Activated T-helper 1 cell treated with anti-CD3 and anti-CD28 coated beads, Interleukin-12 subunit alpha, Interleukin-12 subunit beta, Interleukin-2, Interleukin-4 antibody, amounts not matched to agents 30 ng/mL and 10 ng/mL and 1 ng/mL, durations not matched to agents 14 hours and 24 hours and 36 hours (primary cell): ENCODE results near the gene MLXIPL. TPM values are rescaled to one million over a fixed set of nuclear protein-coding genes. Genes with fewer than 3 reads are reported as not detected.
"Not testable (repeated sequence)": the region's sequence is repeated elsewhere in the genome, so short reads cannot be mapped to it uniquely, and the experiment has no call there.

ENCODE experiments used
- DNase-seq: peaks from one replicate; pipeline ENCODE4 v3.0.0; 2021; ENCODE audit warnings: low spot score
- H3K27ac Mint-ChIP-seq: one replicate; pipeline ENCODE4 v1.8.0; 2021; ENCODE audit warnings: mild to moderate bottlenecking, mixed read lengths
- H3K27me3 Mint-ChIP-seq: one replicate; pipeline ENCODE4 v1.8.0; 2022; ENCODE audit warnings: mild to moderate bottlenecking, moderate library complexity, mixed read lengths; ENCODE audit not compliant: insufficient read depth
- H3K36me3 Mint-ChIP-seq: one replicate; pipeline ENCODE4 v1.8.0; 2021; ENCODE audit warnings: low read depth, mixed read lengths
- H3K4me1 Mint-ChIP-seq: one replicate; pipeline ENCODE4 v1.8.0; 2021; ENCODE audit warnings: low read depth, mixed read lengths
- H3K4me3 Mint-ChIP-seq: one replicate; pipeline ENCODE4 v1.8.0; 2021; ENCODE audit warnings: mild to moderate bottlenecking, moderate library complexity, mixed read lengths
- H3K9me3 Mint-ChIP-seq: one replicate; pipeline ENCODE4 v1.8.0; 2021; ENCODE audit warnings: mixed read lengths
- intact Hi-C: fragments of 100-400 bp; cut with micrococcal nuclease; formaldehyde crosslinking; loops from one replicate; pipeline ENCODE4 v1.15.1; 2024
- total RNA-seq: library from RNA; stranded (reverse); gene quantifications from 2 replicates; pipeline ENCODE4 v1.2.3, GENCODE V29; 2022

MLXIPL gene, protein sequence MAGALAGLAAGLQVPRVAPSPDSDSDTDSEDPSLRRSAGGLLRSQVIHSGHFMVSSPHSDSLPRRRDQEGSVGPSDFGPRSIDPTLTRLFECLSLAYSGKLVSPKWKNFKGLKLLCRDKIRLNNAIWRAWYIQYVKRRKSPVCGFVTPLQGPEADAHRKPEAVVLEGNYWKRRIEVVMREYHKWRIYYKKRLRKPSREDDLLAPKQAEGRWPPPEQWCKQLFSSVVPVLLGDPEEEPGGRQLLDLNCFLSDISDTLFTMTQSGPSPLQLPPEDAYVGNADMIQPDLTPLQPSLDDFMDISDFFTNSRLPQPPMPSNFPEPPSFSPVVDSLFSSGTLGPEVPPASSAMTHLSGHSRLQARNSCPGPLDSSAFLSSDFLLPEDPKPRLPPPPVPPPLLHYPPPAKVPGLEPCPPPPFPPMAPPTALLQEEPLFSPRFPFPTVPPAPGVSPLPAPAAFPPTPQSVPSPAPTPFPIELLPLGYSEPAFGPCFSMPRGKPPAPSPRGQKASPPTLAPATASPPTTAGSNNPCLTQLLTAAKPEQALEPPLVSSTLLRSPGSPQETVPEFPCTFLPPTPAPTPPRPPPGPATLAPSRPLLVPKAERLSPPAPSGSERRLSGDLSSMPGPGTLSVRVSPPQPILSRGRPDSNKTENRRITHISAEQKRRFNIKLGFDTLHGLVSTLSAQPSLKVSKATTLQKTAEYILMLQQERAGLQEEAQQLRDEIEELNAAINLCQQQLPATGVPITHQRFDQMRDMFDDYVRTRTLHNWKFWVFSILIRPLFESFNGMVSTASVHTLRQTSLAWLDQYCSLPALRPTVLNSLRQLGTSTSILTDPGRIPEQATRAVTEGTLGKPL
- total RNA-seq: not detected in 2 replicates

- H3K27me3 Mint-ChIP-seq: peaks cover 49% of the 10 kb centered on the region
- intact Hi-C loops: loop anchor here (1.0 kb wide), 6 partner anchors 43 to 218 kb away; partner anchors contain the start of genes ABHD11, BUD23, DNAJC30 and METTL27
- H3K36me3 Mint-ChIP-seq: no peaks in the 10 kb centered on the region
- H3K4me3 Mint-ChIP-seq: no peak within 1 kb of the TSS
- H3K4me1 Mint-ChIP-seq: no peaks in the 10 kb centered on the region
- DNase-seq: peak; percentile 38
- H3K9me3 Mint-ChIP-seq: no peaks in the 10 kb centered on the region
- no peak within 1 kb of the TSS for H3K27ac Mint-ChIP-seq
Measured at GRCh38 chr7:73623798-73624668, at the start of gene MLXIPL. MLXIPL (minus strand) TSS chr7:73624522; CDS start chr7:73624492, 30 bp downstream.

DNA sequence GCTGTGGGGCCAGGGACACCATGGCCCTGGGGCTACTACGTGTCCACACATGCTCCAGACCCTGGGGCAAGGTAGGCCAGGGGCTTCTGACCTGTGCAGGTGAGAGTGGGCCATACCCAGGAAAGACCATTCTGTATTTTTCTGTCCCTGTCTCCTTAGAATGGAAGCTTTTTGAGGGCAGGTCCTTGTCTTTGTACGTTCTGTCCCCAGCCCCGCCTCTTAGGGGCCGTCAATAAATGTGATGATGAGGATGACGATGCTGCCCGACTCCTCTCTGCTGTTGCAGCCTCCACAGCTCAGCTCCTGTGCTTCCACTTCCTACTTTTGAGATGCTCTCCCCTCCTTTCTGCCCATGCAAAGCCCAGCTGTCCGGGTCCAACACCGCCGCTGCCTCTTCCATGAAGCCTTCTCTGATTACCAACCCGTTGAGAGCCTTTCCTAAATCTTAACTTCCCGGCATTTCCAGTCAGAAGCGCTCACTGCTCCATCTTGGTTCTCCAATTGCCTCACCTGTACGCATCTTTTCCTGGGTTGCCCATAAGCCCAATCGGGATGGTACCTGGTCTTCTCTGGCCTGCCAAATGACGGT, 47.6 kb upstream of the MLXIPL start:
- Mint-ChIP-seq H3K27me3 (peaks cover 20% of the 10 kb centered on the region), H3K9me3 (no peaks in the 10 kb centered on the region), H3K4me1 (peaks cover 7% of the 10 kb centered on the region), H3K36me3 (no peaks in the 10 kb centered on the region), H3K4me3 (no peak overlapping the region), H3K27ac (no peak overlapping the region)
- intact Hi-C loops: no loop called here
- DNase-seq: no peak

DNA sequence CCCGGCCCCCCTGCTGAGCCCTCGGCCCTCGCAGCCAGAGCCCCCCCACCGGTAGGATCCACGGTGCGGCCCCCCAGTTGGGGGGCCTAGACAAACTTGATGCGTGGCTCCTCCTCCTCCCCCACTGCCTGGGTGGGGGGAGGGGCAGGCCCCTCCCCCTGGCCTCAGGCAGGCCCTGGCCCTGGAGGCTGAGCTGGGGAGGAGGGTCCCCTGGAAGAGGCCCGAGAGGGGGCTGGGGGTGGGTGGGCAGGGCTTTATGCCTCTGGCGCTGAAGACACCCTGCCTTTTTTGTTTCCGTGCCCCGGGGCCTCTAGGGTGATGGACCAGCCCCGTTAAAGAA, 47.0 kb upstream of the MLXIPL start:
- DNase-seq: no peak
- H3K27me3 Mint-ChIP-seq: peaks cover 20% of the 10 kb centered on the region
- H3K27ac Mint-ChIP-seq: no peak overlapping the region
- intact Hi-C loops: no loop called here
- no peak overlapping the region for H3K4me3 Mint-ChIP-seq
- H3K36me3 Mint-ChIP-seq: no peaks in the 10 kb centered on the region
- H3K9me3 Mint-ChIP-seq: no peaks in the 10 kb centered on the region
- peaks cover 7% of the 10 kb centered on the region for H3K4me1 Mint-ChIP-seq

GRCh38 chr7:73669858-73670385, 45.6 kb upstream of the MLXIPL start:
- peaks cover 28% of the 10 kb centered on the region for H3K27me3 Mint-ChIP-seq

DNA sequence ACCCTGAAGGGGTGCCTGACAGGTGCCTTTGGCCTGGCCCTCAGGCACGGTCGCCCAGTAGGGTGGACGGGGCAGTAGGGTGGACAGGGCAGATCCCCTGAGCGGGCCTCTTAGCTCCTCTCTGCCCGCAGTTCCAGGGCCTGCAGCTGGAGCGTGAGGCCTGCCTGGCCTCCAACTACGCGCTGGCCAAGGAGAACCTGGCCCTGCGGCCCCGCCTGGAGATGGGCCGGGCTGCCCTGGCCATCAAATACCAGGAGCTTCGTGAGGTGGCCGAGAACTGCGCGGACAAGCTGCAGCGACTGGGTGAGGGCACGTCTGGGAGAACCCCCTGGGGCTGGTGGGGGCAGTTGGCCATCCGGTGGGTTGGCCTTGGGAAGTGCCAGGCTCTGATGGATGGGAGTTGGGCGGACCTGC, 45.0 kb upstream of the MLXIPL start:
- H3K27ac Mint-ChIP-seq: no peak overlapping the region
- no peak for DNase-seq
- peaks cover 30% of the 10 kb centered on the region for H3K27me3 Mint-ChIP-seq
- H3K4me1 Mint-ChIP-seq: peaks cover 7% of the 10 kb centered on the region
- intact Hi-C loops: no loop called here
- no peaks in the 10 kb centered on the region for H3K9me3 Mint-ChIP-seq
- H3K4me3 Mint-ChIP-seq: no peak overlapping the region
- H3K36me3 Mint-ChIP-seq: no peaks in the 10 kb centered on the region

More at GRCh38 chr7:73669858-73670385, 45.6 kb upstream of the MLXIPL start:
- no peaks in the 10 kb centered on the region for H3K9me3 Mint-ChIP-seq
- peak overlapping the region; percentile 22 for H3K4me3 Mint-ChIP-seq
- peaks cover 7% of the 10 kb centered on the region for H3K4me1 Mint-ChIP-seq
- intact Hi-C loops: no loop called here
- no peaks in the 10 kb centered on the region for H3K36me3 Mint-ChIP-seq
- DNase-seq: no peak
- no peak overlapping the region for H3K27ac Mint-ChIP-seq

GRCh38 chr7:73668886-73669230, 44.5 kb upstream of the MLXIPL start:
- DNase-seq: no peak
- H3K4me1 Mint-ChIP-seq: peaks cover 7% of the 10 kb centered on the region
- H3K9me3 Mint-ChIP-seq: no peaks in the 10 kb centered on the region
- no peak overlapping the region for H3K27ac Mint-ChIP-seq
- H3K4me3 Mint-ChIP-seq: peak overlapping the region; percentile 74
- intact Hi-C loops: no loop called here
- H3K36me3 Mint-ChIP-seq: no peaks in the 10 kb centered on the region
- H3K27me3 Mint-ChIP-seq: peaks cover 32% of the 10 kb centered on the region

- intact Hi-C loops: no loop called here
Measured at GRCh38 chr7:73668103-73668885, 44.0 kb upstream of the MLXIPL start.

DNA sequence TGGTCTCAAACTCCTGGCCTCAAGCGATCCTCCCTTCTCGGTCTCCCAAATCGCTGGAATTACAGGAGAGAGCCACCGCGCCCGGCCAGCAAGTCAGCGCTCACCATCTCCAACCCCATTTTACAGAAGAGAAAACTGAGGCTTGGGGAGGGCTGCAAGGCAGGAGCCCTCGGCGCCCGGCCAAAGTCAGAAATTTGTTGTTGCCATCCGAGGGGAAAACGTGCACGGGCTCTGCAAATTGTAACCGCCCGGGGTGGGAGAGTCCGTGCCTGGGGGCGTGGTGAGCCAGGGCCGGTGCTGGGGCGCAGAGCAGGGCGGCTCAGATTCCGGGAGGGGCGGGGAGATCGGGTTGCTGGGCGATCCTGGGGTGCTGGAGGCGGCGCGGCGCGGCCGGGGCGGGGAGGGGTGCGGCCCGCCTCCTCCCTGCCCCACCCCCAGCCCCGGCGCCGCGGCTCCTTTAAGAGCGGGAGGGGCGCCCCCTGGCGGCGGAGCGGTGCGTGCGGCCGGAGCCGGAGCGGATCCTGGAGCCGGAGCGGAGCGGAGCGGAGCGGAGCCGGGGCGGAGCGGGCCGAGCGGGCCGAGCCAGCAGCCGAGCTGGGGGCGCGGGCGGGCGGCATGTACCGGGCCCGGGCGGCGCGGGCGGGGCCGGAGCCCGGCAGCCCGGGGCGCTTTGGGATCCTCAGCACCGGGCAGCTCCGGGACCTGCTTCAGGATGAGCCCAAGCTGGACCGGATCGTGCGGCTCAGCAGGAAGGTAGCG, 43.2 kb upstream of the MLXIPL start, which contains the start of gene VPS37D:
VPS37D (plus strand) TSS at position 488 of the 759 bp plus-strand sequence; CDS start at position 616, 128 bp downstream.
- Mint-ChIP-seq H3K27ac (no peak within 1 kb of the TSS), H3K27me3 (peaks cover 36% of the 10 kb centered on the region), H3K4me1 (peaks cover 7% of the 10 kb centered on the region), H3K4me3 (peak within 1 kb of the TSS; percentile 78), H3K9me3 (peaks cover 5% of the 10 kb centered on the region), H3K36me3 (no peaks in the 10 kb centered on the region)
- intact Hi-C loops: loop anchor here (1.0 kb wide), 8 partner anchors 16 to 145 kb away; partner anchors contain the start of genes ABHD11, BAZ1B, BCL7B and BUD23
- peak; percentile 91 for DNase-seq

More at GRCh38 chr7:73668103-73668885, 44.0 kb upstream of the MLXIPL start:
- H3K27ac Mint-ChIP-seq: no peak overlapping the region
- peaks cover 33% of the 10 kb centered on the region for H3K27me3 Mint-ChIP-seq
- H3K4me3 Mint-ChIP-seq: peak overlapping the region; percentile 74
- no peak for DNase-seq
- peaks cover 7% of the 10 kb centered on the region for H3K4me1 Mint-ChIP-seq
- H3K36me3 Mint-ChIP-seq: no peaks in the 10 kb centered on the region
- peaks cover under 1% of the 10 kb centered on the region for H3K9me3 Mint-ChIP-seq

GRCh38 chr7:73663033-73663432, 38.7 kb upstream of the MLXIPL start:
- no peak overlapping the region for H3K27ac Mint-ChIP-seq
- no peaks in the 10 kb centered on the region for H3K36me3 Mint-ChIP-seq
- no peak overlapping the region for H3K4me3 Mint-ChIP-seq
- peaks cover 24% of the 10 kb centered on the region for H3K27me3 Mint-ChIP-seq
- DNase-seq: no peak
- H3K9me3 Mint-ChIP-seq: peaks cover 5% of the 10 kb centered on the region
- intact Hi-C loops: no loop called here
- H3K4me1 Mint-ChIP-seq: no peaks in the 10 kb centered on the region

DNA sequence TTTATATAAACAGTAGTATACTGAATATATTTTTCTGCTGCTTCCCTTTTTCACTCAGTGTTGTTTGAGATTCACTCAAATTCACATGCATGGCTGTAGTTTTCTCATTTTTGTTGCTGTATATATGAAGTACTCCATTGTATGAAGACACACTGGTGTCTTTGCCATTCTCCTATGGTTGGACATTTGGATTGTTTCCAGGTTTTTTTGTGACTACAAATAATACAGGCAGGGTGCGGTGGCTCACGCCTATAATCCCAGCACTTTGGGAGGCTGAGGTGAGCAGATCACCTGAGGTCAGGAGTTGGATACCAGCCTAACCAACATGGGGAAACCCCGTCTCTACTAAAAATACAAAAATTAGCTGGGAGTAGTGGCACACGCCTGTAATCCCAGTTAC, 36.3 kb upstream of the MLXIPL start:
- H3K27me3 Mint-ChIP-seq: peaks cover 20% of the 10 kb centered on the region
- intact Hi-C loops, H3K4me3 Mint-ChIP-seq, DNase-seq, H3K27ac Mint-ChIP-seq, H3K36me3 Mint-ChIP-seq, H3K4me1 Mint-ChIP-seq, H3K9me3 Mint-ChIP-seq: not testable (repeated sequence)

GRCh38 chr7:73659983-73660382, 35.7 kb upstream of the MLXIPL start:
- Mint-ChIP-seq H3K36me3 (no peaks in the 10 kb centered on the region), H3K27ac (no peak overlapping the region), H3K4me3 (no peak overlapping the region), H3K27me3 (peaks cover 18% of the 10 kb centered on the region), H3K9me3 (peaks cover 5% of the 10 kb centered on the region), H3K4me1 (no peaks in the 10 kb centered on the region)
- intact Hi-C loops: no loop called here
- DNase-seq: no peak
